ENCODE results near the gene SORT1.

DNA sequence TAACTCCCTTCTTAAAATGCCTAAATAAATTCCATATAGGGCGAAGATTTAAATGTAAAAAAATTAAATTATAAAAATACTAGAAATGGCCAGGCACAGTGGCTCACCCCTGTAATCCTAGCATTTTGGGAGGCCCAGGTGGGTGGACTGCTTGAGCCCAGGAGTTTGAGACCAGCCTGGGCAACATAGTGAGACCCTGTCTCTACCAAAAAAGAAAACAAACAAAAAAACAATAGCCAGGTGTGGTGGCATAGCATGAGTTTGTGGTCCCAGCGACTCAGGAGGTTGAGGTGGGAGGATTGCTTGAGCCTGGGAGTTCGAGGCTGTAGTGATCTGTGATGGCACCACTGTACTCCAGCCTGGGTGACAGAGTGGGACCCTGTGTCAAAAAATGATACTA lies 17.8 kb downstream of the SORT1 start:
- TF ChIP-seq, protein P1, sequence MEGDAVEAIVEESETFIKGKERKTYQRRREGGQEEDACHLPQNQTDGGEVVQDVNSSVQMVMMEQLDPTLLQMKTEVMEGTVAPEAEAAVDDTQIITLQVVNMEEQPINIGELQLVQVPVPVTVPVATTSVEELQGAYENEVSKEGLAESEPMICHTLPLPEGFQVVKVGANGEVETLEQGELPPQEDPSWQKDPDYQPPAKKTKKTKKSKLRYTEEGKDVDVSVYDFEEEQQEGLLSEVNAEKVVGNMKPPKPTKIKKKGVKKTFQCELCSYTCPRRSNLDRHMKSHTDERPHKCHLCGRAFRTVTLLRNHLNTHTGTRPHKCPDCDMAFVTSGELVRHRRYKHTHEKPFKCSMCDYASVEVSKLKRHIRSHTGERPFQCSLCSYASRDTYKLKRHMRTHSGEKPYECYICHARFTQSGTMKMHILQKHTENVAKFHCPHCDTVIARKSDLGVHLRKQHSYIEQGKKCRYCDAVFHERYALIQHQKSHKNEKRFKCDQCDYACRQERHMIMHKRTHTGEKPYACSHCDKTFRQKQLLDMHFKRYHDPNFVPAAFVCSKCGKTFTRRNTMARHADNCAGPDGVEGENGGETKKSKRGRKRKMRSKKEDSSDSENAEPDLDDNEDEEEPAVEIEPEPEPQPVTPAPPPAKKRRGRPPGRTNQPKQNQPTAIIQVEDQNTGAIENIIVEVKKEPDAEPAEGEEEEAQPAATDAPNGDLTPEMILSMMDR (IDR thresholded peaks at IDR 0.05; ENCODE audit: insufficient read depth, low read length, poor library complexity, severe bottlenecking) = no peak
- TF ChIP-seq EZH2phosphoT487 (conservative IDR thresholded peaks at IDR 0.05; ENCODE audit: low read length) = no peak

All from SU-DHL-6 (cell line).